Loucy (cell line): ENCODE measurements around the gene DIP2B.

ENCODE experiments used
- H2AFZ ChIP-seq: fragments of 200-600 bp; sonication (generic); 2 replicates; pipeline ENCODE4 v1.6.0; 2016; ENCODE audit warnings: antibody characterized with exemption, mild to moderate bottlenecking, low read length, moderate library complexity
- H3F3A ChIP-seq: fragments of 200-600 bp; 2 replicates; pipeline ENCODE4 v1.6.0; 2016; ENCODE audit warnings: antibody characterized with exemption, low read depth, mild to moderate bottlenecking
- H3K27me3 ChIP-seq: fragments of 200-600 bp; sonication (generic); 2 replicates; pipeline ENCODE4 v1.6.1; 2014; ENCODE audit warnings: low read length, mild to moderate bottlenecking; ENCODE audit not compliant: insufficient read depth, poor library complexity, severe bottlenecking
- H3K36me3 ChIP-seq: fragments of 200-600 bp; sonication (generic); 2 replicates; pipeline ENCODE4 v1.6.1; 2016; ENCODE audit warnings: low read length; ENCODE audit not compliant: insufficient read depth
- H3K4me1 ChIP-seq: fragments of 200-600 bp; sonication (generic); 2 replicates; pipeline ENCODE4 v1.5.1; 2014; ENCODE audit warnings: low read length, mild to moderate bottlenecking; ENCODE audit not compliant: insufficient read depth, poor library complexity, severe bottlenecking
- H3K4me2 ChIP-seq: fragments of 200-600 bp; sonication (generic); 2 replicates; pipeline ENCODE4 v1.6.0; 2014; ENCODE audit warnings: antibody characterized with exemption, low read length, low read depth, mild to moderate bottlenecking; ENCODE audit not compliant: poor library complexity, severe bottlenecking
- H3K4me3 ChIP-seq: fragments of 200-600 bp; sonication (generic); 2 replicates; pipeline ENCODE4 v1.5.1; 2014; ENCODE audit warnings: low read length, mild to moderate bottlenecking, mixed read lengths; ENCODE audit not compliant: poor library complexity, severe bottlenecking
- H3K79me2 ChIP-seq: fragments of 200-600 bp; sonication (generic); 2 replicates; pipeline ENCODE4 v1.6.1; 2014; ENCODE audit warnings: low read length; ENCODE audit not compliant: insufficient read depth
- H3K9ac ChIP-seq: fragments of 200-600 bp; sonication (generic); 2 replicates; pipeline ENCODE4 v1.6.0; 2014; ENCODE audit warnings: mild to moderate bottlenecking, low read depth, low read length, moderate library complexity; ENCODE audit not compliant: poor library complexity, severe bottlenecking
- H3K9me2 ChIP-seq: fragments of 200-600 bp; sonication (generic); replicated peaks from 2 replicates; pipeline ENCODE4 v1.6.1; 2016; ENCODE audit warnings: low read depth, low read length, mixed read lengths
- H3K9me3 ChIP-seq: fragments of 200-600 bp; sonication (generic); 2 replicates; pipeline ENCODE4 v1.6.1; 2014; ENCODE audit warnings: mild to moderate bottlenecking, antibody characterized with exemption, low read length, low read depth; ENCODE audit not compliant: insufficient read depth
- H4K20me1 ChIP-seq: fragments of 200-600 bp; sonication (generic); 2 replicates; pipeline ENCODE4 v1.6.0; 2014; ENCODE audit warnings: antibody characterized with exemption, low read length, mild to moderate bottlenecking; ENCODE audit not compliant: insufficient read depth, poor library complexity, severe bottlenecking
- CTCF ChIP-seq: fragments of 200-600 bp; sonication (generic); conservative IDR thresholded peaks from 2 replicates; pipeline ENCODE4 v1.5.1; 2014; ENCODE audit warnings: mild to moderate bottlenecking, antibody characterized with exemption, low read length
- EZH2phosphoT487 ChIP-seq: fragments of 200-600 bp; IDR thresholded peaks from 2 replicates; pipeline ENCODE4 v1.6.1; 2018; ENCODE audit warnings: antibody characterized with exemption, mild to moderate bottlenecking, moderate library complexity, borderline replicate concordance

Gene DIP2B

GRCh38 chr12:50685641-50686040 lies 180.9 kb downstream of the DIP2B start:
- H4K20me1 ChIP-seq, result no peaks in the 10 kb centered on the region
- H3K9ac ChIP-seq, result no peak overlapping the region
- peaks cover 9% of the 10 kb centered on the region for H3K4me1 ChIP-seq
- H3K79me2 ChIP-seq, result no peaks in the 10 kb centered on the region
- H3K36me3 ChIP-seq, result peaks cover 71% of the 10 kb centered on the region; the same call in 1 of the 2 replicates
- TF ChIP-seq CTCF, result no peak
- TF ChIP-seq EZH2phosphoT487, result no peak
- no peaks in the 10 kb centered on the region for H3K9me2 ChIP-seq
- no peak overlapping the region for H3K4me3 ChIP-seq
- no peak overlapping the region for H2AFZ ChIP-seq
- no peak overlapping the region for H3K4me2 ChIP-seq
- H3K9me3 ChIP-seq, result no peaks in the 10 kb centered on the region
- H3F3A ChIP-seq, result no peaks in the 10 kb centered on the region
- H3K27me3 ChIP-seq, result no peaks in the 10 kb centered on the region

GRCh38 chr12:50686406-50686805 lies 181.6 kb downstream of the DIP2B start:
- no peak overlapping the region for H2AFZ ChIP-seq
- no peaks in the 10 kb centered on the region for H3F3A ChIP-seq
- TF ChIP-seq CTCF (no peak), EZH2phosphoT487 (no peak)
- peaks cover 9% of the 10 kb centered on the region for H3K4me1 ChIP-seq
- no peaks in the 10 kb centered on the region for H3K9me3 ChIP-seq
- no peak overlapping the region for H3K4me2 ChIP-seq
- H4K20me1 ChIP-seq, result no peaks in the 10 kb centered on the region
- H3K4me3 ChIP-seq, result no peak overlapping the region
- H3K27me3 ChIP-seq, result no peaks in the 10 kb centered on the region
- H3K9ac ChIP-seq, result no peak overlapping the region
- H3K79me2 ChIP-seq, result no peaks in the 10 kb centered on the region
- no peaks in the 10 kb centered on the region for H3K9me2 ChIP-seq
- H3K36me3 ChIP-seq, result peaks cover 71% of the 10 kb centered on the region; the same call in 1 of the 2 replicates

GRCh38 chr12:50686976-50687375 lies 182.2 kb downstream of the DIP2B start:
- Histone ChIP-seq H3K36me3 (peaks cover 69% of the 10 kb centered on the region; the same call in 1 of the 2 replicates), H3K27me3 (no peaks in the 10 kb centered on the region), H3K4me1 (peaks cover 9% of the 10 kb centered on the region), H2AFZ (no peak overlapping the region), H3K79me2 (no peaks in the 10 kb centered on the region), H3K4me2 (no peak overlapping the region), H3F3A (no peaks in the 10 kb centered on the region), H3K9ac (no peak overlapping the region), H3K9me3 (no peaks in the 10 kb centered on the region), H3K4me3 (no peak overlapping the region), H4K20me1 (no peaks in the 10 kb centered on the region), H3K9me2 (no peaks in the 10 kb centered on the region)
- TF ChIP-seq EZH2phosphoT487 (no peak), CTCF (no peak)
